Adrenal gland (tissue), 12 donors: Measurements from ENCODE around the gene SMPD4. TPM values are rescaled to one million over a fixed set of nuclear protein-coding genes. Genes with fewer than 3 reads are reported as not detected.
"Not testable (repeated sequence)": the region's sequence is repeated elsewhere in the genome, so short reads cannot be mapped to it uniquely, and the experiment has no call there.

Source experiments
- DNase-seq, 7 donors: peaks; one replicate each; pipeline ENCODE4 v3.0.0-alpha.2; 2019 to 2020
- H3K27ac ChIP-seq, 5 donors: fragments of 200-600 bp; sonication (generic) in 4 of 5; 1 replicate in 3 of 5; 2 replicates in 2 of 5; pipeline versions ENCODE4 v1.5.1 to v1.8.0; 2016 to 2020; ENCODE audit warnings: mild to moderate bottlenecking in 1 of 5
- H3K27me3 ChIP-seq: fragments of 200-600 bp; 2 replicates; pipeline ENCODE4 v1.8.0; 2021
- H3K36me3 ChIP-seq, 2 donors: fragments of 200-600 bp; replicated peaks in 1 of 2; 1 replicate in 1 of 2; 2 replicates in 1 of 2; pipeline versions ENCODE4 v1.5.1 to v1.8.0; 2018 to 2022
- H3K4me1 ChIP-seq, 2 donors: fragments of 200-600 bp; replicated peaks in 1 of 2; 1 replicate in 1 of 2; 2 replicates in 1 of 2; pipeline versions ENCODE4 v1.5.1 to v1.8.0; 2018 to 2021
- H3K4me3 ChIP-seq, 4 donors: fragments of 200-600 bp; sonication (generic) in 3 of 4; one replicate each; pipeline ENCODE4 v1.5.1; 2016 to 2018
- H3K9me3 ChIP-seq, 3 donors: fragments of 200-600 bp; sonication (generic) in 1 of 3; replicated peaks in 1 of 3; 1 replicate in 2 of 3; 2 replicates in 1 of 3; pipeline versions ENCODE4 v1.5.1 to v1.8.0; 2016 to 2021
- CTCF ChIP-seq, 6 experiments: fragments of 450-650 bp in 4 of 6; fragments of 200-600 bp in 2 of 6; sonication (generic) in 1 of 6; IDR thresholded peaks; 1 replicate in 5 of 6; 2 replicates in 1 of 6; pipeline versions ENCODE4 v1.5.1 to v1.8.0; 2016 to 2021; ENCODE audit warnings: antibody characterized with exemption in 6 of 6, mild to moderate bottlenecking in 2 of 6, moderate library complexity in 1 of 6
- POLR2A ChIP-seq, 2 donors: fragments of 450-650 bp; IDR thresholded peaks; one replicate each; pipeline ENCODE4 v1.6.1; 2017; ENCODE audit warnings: antibody characterized with exemption in 2 of 2, mild to moderate bottlenecking in 2 of 2, moderate library complexity in 1 of 2
- WGBS, 4 donors: extraction: QIAGEN DNeasy Blood & Tissue Kit in 2 of 4; methylation state at CpG; one replicate each; pipeline versions ENCODE4 v1.1.5 to v1.1.7; 2013 to 2017; 5-methylcytosine and 5-hydroxymethylcytosine counted together
- intact Hi-C, 2 donors: fragments of 100-400 bp; cut with DNase I; formaldehyde crosslinking; loops; one replicate each; pipeline versions ENCODE4 v1.14.1 to v1.15.0; 2022 to 2023
- polyA plus RNA-seq, 3 donors: library from polyadenylated mRNA; stranded (reverse); fragments of 200-250 nt in 2 of 3; fragments of 350-450 nt in 1 of 3; fragmentation: Illumina TruSeq in 1 of 3; extraction: RNeasy Lipid Tissue Mini Kit (QIAGEN cat#74804) in 1 of 3; gene quantifications; one replicate each; pipeline ENCODE4 v1.2.3, GENCODE V29; 2013 to 2014
- total RNA-seq, 9 donors: library from RNA; depleted of rRNA in 4 of 9; stranded (reverse); fragments of >200 nt in 4 of 9; fragments of 120-200 nt in 1 of 9; fragmentation: NEBNext Ultra II Directional in 1 of 9; extraction: Animal tissue kit (Norgen Biotek cat#: 25700) in 1 of 9; gene quantifications; one replicate each; pipeline versions ENCODE4 v1.1.0 to v1.2.4, GENCODE V29; 2013 to 2023
- donor health status: healthy with polysubstance abuse.
- donor health status: Bipolar disorder and iron deficiency.
- donor health status: DM: yes; HTN: yes; CAD: no.
- donor health status: DM: no; HTN: no; CAD: no.
- donor health status: DM: no; HTN: no; CAD: no.
- donor health status: DM: yes; HTN: yes; CAD: no.

SMPD4 gene
- total and polyA plus RNA-seq, 12 donors = 23.7 to 94.4 (median 37.7) TPM

GRCh38 chr2:130185896-130186295 lies 4.5 kb upstream of the SMPD4 start:
- intact Hi-C loops = loop anchor here in 1 of 2 donors (10.0 kb wide), 1 partner anchor 149 kb away; no protein-coding TSS in a partner anchor
- Histone ChIP-seq H3K36me3 (peaks cover 0 to 2% of the 10 kb centered on the region in 2 donors), H3K4me1 (peaks cover 6 to 14% of the 10 kb centered on the region in 2 donors), H3K27me3 (no peaks in the 10 kb centered on the region), H3K27ac (no peak overlapping the region), H3K9me3 (no peaks in the 10 kb centered on the region), H3K4me3 (no peak overlapping the region)
- no peak for DNase-seq
- TF ChIP-seq POLR2A (IDR thresholded peaks at IDR 0.05) (no peak), CTCF (IDR thresholded peaks at IDR 0.05) (no peak)
- 70 to 100% (median 83%) methylated on average over 2 to 4 of the region's 4 CpGs for WGBS, 4 donors

GRCh38 chr2:130185436-130185835 lies 4.0 kb upstream of the SMPD4 start:
- Histone ChIP-seq H3K27ac (no peak overlapping the region), H3K36me3 (no peaks in the 10 kb centered on the region), H3K9me3 (no peaks in the 10 kb centered on the region), H3K4me3 (no peak overlapping the region), H3K27me3 (no peaks in the 10 kb centered on the region), H3K4me1 (peaks cover 10 to 18% of the 10 kb centered on the region in 2 donors)
- DNase-seq = no peak
- TF ChIP-seq POLR2A (IDR thresholded peaks at IDR 0.05) (no peak), CTCF (IDR thresholded peaks at IDR 0.05) (no peak)
- WGBS, 4 donors = 78 to 88% (median 82%) methylated on average over 7 to 10 of the region's 10 CpGs
- intact Hi-C loops = loop anchor here in 1 of 2 donors (10.0 kb wide), 1 partner anchor 149 kb away; no protein-coding TSS in a partner anchor

GRCh38 chr2:130183512-130184373 lies 2.3 kb upstream of the SMPD4 start:
- 36 to 49% (median 45%) methylated on average over 17 to 26 of the region's 26 CpGs for WGBS, 4 donors
- Histone ChIP-seq H3K4me1 (peaks cover 14 to 18% of the 10 kb centered on the region in 2 donors), H3K27ac (peak overlapping the region in 3 of 5 donors; percentile 43 to 93 (median 82)), H3K36me3 (no peaks in the 10 kb centered on the region), H3K27me3 (no peaks in the 10 kb centered on the region), H3K4me3 (peak overlapping the region in 1 of 4 donors; percentile 94), H3K9me3 (no peaks in the 10 kb centered on the region)
- peak; percentile 42 to 85 (median 56) for DNase-seq
- no peak for TF ChIP-seq POLR2A (IDR thresholded peaks at IDR 0.05)
- no peak for TF ChIP-seq CTCF (IDR thresholded peaks at IDR 0.05)
- intact Hi-C loops = loop anchor here in 1 of 2 donors (10.0 kb wide), 1 partner anchor 151 kb away; no protein-coding TSS in a partner anchor

- peak in 3 of 7 donors; percentile 9 to 31 (median 12) for DNase-seq
- Histone ChIP-seq H3K4me3 (peak overlapping the region in 2 of 4 donors; percentile 1 to 94), H3K4me1 (peaks cover 14 to 18% of the 10 kb centered on the region in 2 donors), H3K27ac (peak overlapping the region in 4 of 5 donors; percentile 14 to 93 (median 62))
- H3K27me3 ChIP-seq, H3K9me3 ChIP-seq, H3K36me3 ChIP-seq: not testable (repeated sequence)
- intact Hi-C loops = loop anchor here in 1 of 2 donors (10.0 kb wide), 1 partner anchor 152 kb away; no protein-coding TSS in a partner anchor
- WGBS, 4 donors = 22 to 51% (median 27%) methylated on average over 7 to 22 of the region's 23 CpGs
Observed at GRCh38 chr2:130182826-130183511, 1.6 kb upstream of the SMPD4 start.
